ENCODE results near the gene IL1RL2. TPM values are rescaled to one million over a fixed set of nuclear protein-coding genes. Genes with fewer than 3 reads are reported as not detected.

The IL1RL2 gene
- total RNA-seq, 1 experiment from 2014 or later, result 0.11 TPM

GRCh38 chr2:102141970-102142828, 44.6 kb upstream of the IL1RL2 start, which contains the start of gene IL1R1:
IL1R1 (plus strand) TSS chr2:102142746; CDS start chr2:102157725, 14,979 bp downstream.
- ChIA-PET CTCF (interaction anchor here (0.9 kb wide), 1 partner anchor 99 kb away, joined by 3 read pairs; no protein-coding TSS in a partner anchor), POLR2A (ENCODE audit: unreplicated experiment) (interaction anchor here (0.6 to 0.7 kb wide), 3 partner anchors 60 to 108 kb away, joined by 4 to 10 read pairs (median 4); no protein-coding TSS in a partner anchor)
- TF ChIP-seq EZH2 (IDR thresholded peaks at IDR 0.05; ENCODE audit: low read length, unreplicated experiment), result no peak
- Histone ChIP-seq H3K36me3 (ENCODE audit: low read depth, low read length) (no peaks in the 10 kb centered on the region), H3K27me3 (ENCODE audit: low read length) (no peaks in the 10 kb centered on the region), H3K9me2 (replicated peaks; ENCODE audit: low read length) (no peaks in the 10 kb centered on the region), H3F3A (ENCODE audit: low read length, unreplicated experiment) (no peaks in the 10 kb centered on the region), H2AFZ (ENCODE audit: low read length) (peak within 1 kb of the TSS; percentile 99), H3K4me3 (ENCODE audit: low read length) (peak within 1 kb of the TSS; percentile 84), H3K79me2 (ENCODE audit: low read length) (no peaks in the 10 kb centered on the region), H3K4me2 (ENCODE audit: low read length) (peak within 1 kb of the TSS; percentile 97), H3K9ac (ENCODE audit: low read length) (peak within 1 kb of the TSS; percentile 63), H4K20me1 (ENCODE audit: low read length) (no peaks in the 10 kb centered on the region), H3K27ac (ENCODE audit: low read length) (no peak within 1 kb of the TSS), H3K9me3 (ENCODE audit: low read length) (no peaks in the 10 kb centered on the region), H3K4me1 (ENCODE audit: insufficient read depth, low read length) (peaks cover 8% of the 10 kb centered on the region; the same call in 1 of the 2 replicates)
- intact Hi-C loops (cut with micrococcal nuclease), result no loop called here
- peak; percentile 80 for DNase-seq
- peak; percentile 98 for ATAC-seq
- no TSS peak for BruUV-seq (replicated peaks)

- Histone ChIP-seq H3K27me3 (ENCODE audit: low read length) (no peaks in the 10 kb centered on the region), H3K4me2 (ENCODE audit: low read length) (peak overlapping the region; percentile 96), H4K20me1 (ENCODE audit: low read length) (no peaks in the 10 kb centered on the region), H3K27ac (ENCODE audit: low read length) (no peak overlapping the region), H2AFZ (ENCODE audit: low read length) (peak overlapping the region; percentile 98), H3F3A (ENCODE audit: low read length, unreplicated experiment) (no peaks in the 10 kb centered on the region), H3K36me3 (ENCODE audit: low read depth, low read length) (no peaks in the 10 kb centered on the region), H3K4me1 (ENCODE audit: insufficient read depth, low read length) (peaks cover 8% of the 10 kb centered on the region; the same call in 1 of the 2 replicates), H3K79me2 (ENCODE audit: low read length) (no peaks in the 10 kb centered on the region), H3K9me2 (replicated peaks; ENCODE audit: low read length) (no peaks in the 10 kb centered on the region), H3K4me3 (ENCODE audit: low read length) (peak overlapping the region; percentile 73), H3K9ac (ENCODE audit: low read length) (peak overlapping the region; percentile 57; the same call in 1 of the 2 replicates), H3K9me3 (ENCODE audit: low read length) (no peaks in the 10 kb centered on the region)
- intact Hi-C loops (cut with micrococcal nuclease), result no loop called here
- POLR2A ChIA-PET (ENCODE audit: unreplicated experiment), result interaction anchor here (0.6 to 0.7 kb wide), 2 partner anchors 96 to 109 kb away, joined by 4 to 10 read pairs; no protein-coding TSS in a partner anchor
- TF ChIP-seq EZH2 (IDR thresholded peaks at IDR 0.05; ENCODE audit: low read length, unreplicated experiment), result no peak
- DNase-seq (no peak), ATAC-seq (no peak)
- CTCF ChIA-PET, result no interaction called here
- BruUV-seq (replicated peaks), result TSS peak; percentile 78
Observed at GRCh38 chr2:102142829-102143449, 43.9 kb upstream of the IL1RL2 start.

- H2AFZ ChIP-seq (ENCODE audit: low read length), result peak overlapping the region; percentile 98
- H3K9ac ChIP-seq (ENCODE audit: low read length), result no peak overlapping the region
- ATAC-seq, result no peak
- no peaks in the 10 kb centered on the region for H3K9me3 ChIP-seq (ENCODE audit: low read length)
- peaks cover 8% of the 10 kb centered on the region; the same call in 1 of the 2 replicates for H3K4me1 ChIP-seq (ENCODE audit: insufficient read depth, low read length)
- no peaks in the 10 kb centered on the region for H4K20me1 ChIP-seq (ENCODE audit: low read length)
- H3K9me2 ChIP-seq (replicated peaks; ENCODE audit: low read length), result no peaks in the 10 kb centered on the region
- no peaks in the 10 kb centered on the region for H3K36me3 ChIP-seq (ENCODE audit: low read depth, low read length)
- H3F3A ChIP-seq (ENCODE audit: low read length, unreplicated experiment), result no peaks in the 10 kb centered on the region
- no peaks in the 10 kb centered on the region for H3K79me2 ChIP-seq (ENCODE audit: low read length)
- no peak overlapping the region for H3K27ac ChIP-seq (ENCODE audit: low read length)
- BruUV-seq (replicated peaks), result no TSS peak
- no peaks in the 10 kb centered on the region for H3K27me3 ChIP-seq (ENCODE audit: low read length)
- peak overlapping the region; percentile 73; the same call in 1 of the 2 replicates for H3K4me3 ChIP-seq (ENCODE audit: low read length)
- H3K4me2 ChIP-seq (ENCODE audit: low read length), result peak overlapping the region; percentile 96
- TF ChIP-seq CTCF (conservative IDR thresholded peaks at IDR 0.05; ENCODE audit: low read depth, low read length), result no peak
- no peak for TF ChIP-seq EZH2 (IDR thresholded peaks at IDR 0.05; ENCODE audit: low read length, unreplicated experiment)
- TF ChIP-seq EZH2phosphoT487 (IDR thresholded peaks at IDR 0.05; ENCODE audit: borderline replicate concordance, low read length), result no peak
- ChIA-PET CTCF (no interaction called here), POLR2A (ENCODE audit: unreplicated experiment) (no interaction called here)
- intact Hi-C loops (cut with micrococcal nuclease), result no loop called here
- DNase-seq, result no peak
Observed at GRCh38 chr2:102143450-102143985, 43.3 kb upstream of the IL1RL2 start.

All from PC-3 (cell line).